MM.1S (cell line): Measurements from ENCODE around the gene DEDD2.

Source experiments
- CTCF ChIP-seq: fragments of 300-600 bp; sonication (generic); IDR thresholded peaks from 2 replicates; pipeline ENCODE4 v1.5.1; 2016; ENCODE audit warnings: antibody characterized with exemption, low read length, mixed read lengths
- EZH2 ChIP-seq: fragments of 300-600 bp; sonication (generic); optimal IDR thresholded peaks from 2 replicates; pipeline ENCODE3; 2017; ENCODE audit warnings: low read depth, mild to moderate bottlenecking, antibody characterized with exemption, low read length, mixed read lengths
- EZH2phosphoT487 ChIP-seq: fragments of 300-600 bp; sonication (generic); IDR thresholded peaks from 2 replicates; pipeline ENCODE4 v1.6.1; 2018; ENCODE audit warnings: antibody characterized with exemption, low read length

GRCh38 chr19:42216653-42217519 lies 591 bp downstream of the DEDD2 start:
- TF ChIP-seq EZH2 (no peak), CTCF (no peak), EZH2phosphoT487 (no peak)
